Measurements from ENCODE around the gene CD96.

- TF ChIP-seq POLR2A (IDR thresholded peaks at IDR 0.05), result no peak
- TF ChIP-seq CTCF (IDR thresholded peaks at IDR 0.05), result no peak
These were observed 50.9 kb downstream of the CD96 start for GRCh38 chr3:111592936-111593335.
